H9 (cell line): ENCODE results near the gene BRCA2. TPM values are rescaled to one million over a fixed set of nuclear protein-coding genes. Genes with fewer than 3 reads are reported as not detected.

Experiments
- DNase-seq: peaks from one replicate; pipeline ENCODE4 v3.0.0-alpha.2; 2017
- H2AFZ ChIP-seq: one replicate; pipeline ENCODE4 v1.6.1; 2013; ENCODE audit warnings: mild to moderate bottlenecking, low read length, control low read depth, moderate library complexity
- H2AK5ac ChIP-seq: 2 replicates; pipeline ENCODE4 v1.6.1; 2013; ENCODE audit warnings: low read length, control low read depth, mixed read lengths; ENCODE audit not compliant: insufficient read length
- H2BK120ac ChIP-seq: one replicate; pipeline ENCODE4 v1.6.1; 2013; ENCODE audit warnings: low read depth, mild to moderate bottlenecking, low read length, control low read depth, inconsistent platforms; ENCODE audit not compliant: poor library complexity, severe bottlenecking
- H2BK12ac ChIP-seq: 2 replicates; pipeline ENCODE4 v1.6.1; 2013; ENCODE audit warnings: low read length, control low read depth, mixed read lengths, low read depth; ENCODE audit not compliant: insufficient read length
- H2BK15ac ChIP-seq: 2 replicates; pipeline ENCODE4 v1.6.1; 2013; ENCODE audit warnings: low read depth, low read length, control low read depth
- H2BK20ac ChIP-seq: one replicate; pipeline ENCODE4 v1.6.1; 2013; ENCODE audit warnings: low read depth, mild to moderate bottlenecking, low read length, control low read depth, inconsistent platforms; ENCODE audit not compliant: poor library complexity, severe bottlenecking
- H2BK5ac ChIP-seq: 2 replicates; pipeline ENCODE4 v1.6.1; 2013; ENCODE audit warnings: low read length, control low read depth, mixed read lengths; ENCODE audit not compliant: insufficient read length
- H3K14ac ChIP-seq: 2 replicates; pipeline ENCODE4 v1.6.1; 2013; ENCODE audit warnings: low read length, control low read depth; ENCODE audit not compliant: insufficient read depth
- H3K18ac ChIP-seq: 2 replicates; pipeline ENCODE4 v1.6.1; 2013; ENCODE audit warnings: low read depth, mild to moderate bottlenecking, mixed read lengths, low read length, control low read depth; ENCODE audit not compliant: insufficient read length
- H3K23ac ChIP-seq: 2 replicates; pipeline ENCODE4 v1.6.1; 2013; ENCODE audit warnings: low read length, control low read depth, mixed read lengths, low read depth; ENCODE audit not compliant: insufficient read length
- H3K23me2 ChIP-seq: 2 replicates; pipeline ENCODE4 v1.6.1; 2013; ENCODE audit warnings: low read depth, mild to moderate bottlenecking, mixed read lengths, low read length, control low read depth; ENCODE audit not compliant: insufficient read length, poor library complexity, severe bottlenecking
- H3K27ac ChIP-seq: 2 replicates; pipeline ENCODE4 v1.5.1; 2013; ENCODE audit warnings: low read length, control low read depth, mixed read lengths, low read depth; ENCODE audit not compliant: insufficient read length
- H3K27me3 ChIP-seq: 2 replicates; pipeline ENCODE4 v1.6.1; 2013; ENCODE audit warnings: low read length, control low read depth, inconsistent platforms; ENCODE audit not compliant: insufficient read depth
- H3K4ac ChIP-seq: 2 replicates; pipeline ENCODE4 v1.6.1; 2013; ENCODE audit warnings: low read depth, mild to moderate bottlenecking, control low read depth, inconsistent platforms, low read length, moderate library complexity
- H3K4me1 ChIP-seq: 2 replicates; pipeline ENCODE4 v1.6.1; 2013; ENCODE audit warnings: low read length, control low read depth, inconsistent platforms; ENCODE audit not compliant: insufficient read depth
- H3K4me2 ChIP-seq: 2 replicates; pipeline ENCODE4 v1.6.1; 2013; ENCODE audit warnings: low read length, control low read depth, mixed read lengths; ENCODE audit not compliant: insufficient read length, insufficient read depth
- H3K56ac ChIP-seq: 2 replicates; pipeline ENCODE4 v1.6.1; 2013; ENCODE audit warnings: low read depth, mild to moderate bottlenecking, mixed read lengths, low read length, control low read depth; ENCODE audit not compliant: insufficient read length
- H3K79me1 ChIP-seq: 2 replicates; pipeline ENCODE4 v1.6.1; 2013; ENCODE audit warnings: low read depth, mild to moderate bottlenecking, moderate library complexity, low read length, control low read depth, inconsistent platforms; ENCODE audit not compliant: insufficient read depth, poor library complexity, severe bottlenecking
- H3K79me2 ChIP-seq: 2 replicates; pipeline ENCODE4 v1.6.1; 2013; ENCODE audit warnings: low read length, control low read depth, inconsistent platforms; ENCODE audit not compliant: insufficient read depth
- H3K9ac ChIP-seq: 2 replicates; pipeline ENCODE4 v1.6.1; 2013; ENCODE audit warnings: low read length, control low read depth, mixed read lengths; ENCODE audit not compliant: insufficient read length; ENCODE audit errors: extremely low read depth
- H3K9me3 ChIP-seq: one replicate; pipeline ENCODE4 v1.6.1; 2013; ENCODE audit warnings: low read depth, low read length, inconsistent platforms; ENCODE audit not compliant: control insufficient read depth
- H3T11ph ChIP-seq: one replicate; pipeline ENCODE4 v1.6.1; 2013; ENCODE audit warnings: mild to moderate bottlenecking, low read length, control low read depth, inconsistent platforms
- H4K20me1 ChIP-seq: one replicate; pipeline ENCODE4 v1.6.1; 2013; ENCODE audit not compliant: control insufficient read depth, insufficient read length, insufficient read depth
- H4K5ac ChIP-seq: 2 replicates; pipeline ENCODE4 v1.6.1; 2013; ENCODE audit warnings: low read depth, mild to moderate bottlenecking, mixed read lengths, low read length, control low read depth; ENCODE audit not compliant: insufficient read length
- H4K8ac ChIP-seq: replicated peaks from 2 replicates; pipeline ENCODE4 v1.6.1; 2013; ENCODE audit warnings: low read length, control low read depth, mixed read lengths, low read depth; ENCODE audit not compliant: insufficient read length
- H4K91ac ChIP-seq: 2 replicates; pipeline ENCODE4 v1.6.1; 2013; ENCODE audit warnings: low read depth, mild to moderate bottlenecking, moderate library complexity, mixed read lengths, low read length, control low read depth; ENCODE audit not compliant: insufficient read length
- H3K27ac Mint-ChIP-seq, 3 experiments: 2 replicates in 2 of 3; 3 replicates in 1 of 3; pipeline ENCODE4 v1.8.0; 2020 to 2021; ENCODE audit warnings: mixed read lengths in 3 of 3, mild to moderate bottlenecking in 1 of 3, moderate library complexity in 1 of 3
- H3K27me3 Mint-ChIP-seq: 2 replicates; pipeline ENCODE4 v1.8.0; 2021; ENCODE audit warnings: low read depth, mild to moderate bottlenecking, moderate library complexity, mixed read lengths
- H3K36me3 Mint-ChIP-seq, 3 experiments: 2 replicates in 2 of 3; 3 replicates in 1 of 3; pipeline ENCODE4 v1.8.0; 2020 to 2021; ENCODE audit warnings: low read depth in 3 of 3, mixed read lengths in 3 of 3; ENCODE audit not compliant: insufficient read depth in 1 of 3
- H3K4me1 Mint-ChIP-seq, 2 experiments: 2 replicates each; pipeline ENCODE4 v1.8.0; 2020; ENCODE audit warnings: mixed read lengths in 2 of 2
- H3K4me3 Mint-ChIP-seq, 2 experiments: 2 replicates in 1 of 2; 3 replicates in 1 of 2; pipeline ENCODE4 v1.8.0; 2020 to 2021; ENCODE audit warnings: mild to moderate bottlenecking in 2 of 2, mixed read lengths in 2 of 2, moderate library complexity in 1 of 2
- H3K9me3 Mint-ChIP-seq, 2 experiments: 2 replicates in 1 of 2; 3 replicates in 1 of 2; pipeline ENCODE4 v1.8.0; 2020; ENCODE audit warnings: mild to moderate bottlenecking in 2 of 2, mixed read lengths in 2 of 2, moderate library complexity in 1 of 2
- WGBS: extraction: QIAGEN DNeasy Blood & Tissue Kit; methylation state at CpG from one replicate; pipeline ENCODE4 v1.1.7; 2013; ENCODE audit warnings: missing lambda C conversion rate, low lambda C conversion rate, mixed read lengths; ENCODE audit not compliant: insufficient read length; ENCODE audit errors: extremely low coverage; 5-methylcytosine and 5-hydroxymethylcytosine counted together
- total RNA-seq: library from RNA; stranded (reverse); gene quantifications from 2 replicates; pipeline ENCODE4 v1.2.1, GENCODE V29; 2021
- TF ChIP-seq, protein P1 (sequence below): fragments of 200-600 bp; sonication (generic); conservative IDR thresholded peaks from 3 replicates; pipeline ENCODE4 v1.8.0; 2021; ENCODE audit warnings: antibody characterized with exemption, mild to moderate bottlenecking

BRCA2 gene
- total RNA-seq, 1 experiment from 2014 or later = 17.0 TPM

DNA sequence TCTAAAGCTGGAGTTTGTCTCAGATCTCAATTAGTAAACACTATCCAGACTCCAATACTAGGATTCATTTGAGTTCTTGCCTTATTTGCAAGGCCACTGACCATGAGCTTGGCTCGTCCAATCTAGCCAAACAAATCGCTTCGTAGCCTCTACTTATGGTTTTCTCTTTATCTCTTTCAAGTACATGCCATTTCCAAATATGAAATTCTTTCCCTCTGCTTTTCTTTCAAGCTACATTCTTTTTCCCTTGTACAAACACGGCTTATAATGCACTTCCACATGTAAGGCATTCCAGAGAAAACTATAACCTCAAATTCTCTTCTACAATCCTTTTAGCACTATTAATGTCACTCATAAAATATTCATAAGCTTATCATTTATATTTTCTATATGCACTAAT is 123.6 kb downstream of the BRCA2 start:
- H3T11ph ChIP-seq = no peak overlapping the region

More for the DNA sequence above, 123.6 kb downstream of the BRCA2 start:
- no peak overlapping the region for H3K9ac ChIP-seq
- no peak overlapping the region for H2BK120ac ChIP-seq
- no peaks in the 10 kb centered on the region for H3K9me3 ChIP-seq
- H2AK5ac ChIP-seq = no peak overlapping the region
- no peak overlapping the region for H3K4me2 ChIP-seq
- no peaks in the 10 kb centered on the region for H4K20me1 ChIP-seq
- H2BK15ac ChIP-seq = no peak overlapping the region
- H3K23me2 ChIP-seq = no peaks in the 10 kb centered on the region
- H3K27ac ChIP-seq = no peak overlapping the region
- H3K27me3 Mint-ChIP-seq = no peaks in the 10 kb centered on the region
- H3K4me1 Mint-ChIP-seq = no peaks in the 10 kb centered on the region
- H3K27ac Mint-ChIP-seq = no peak overlapping the region
- H3K27me3 ChIP-seq = no peaks in the 10 kb centered on the region
- no peaks in the 10 kb centered on the region for H3K79me2 ChIP-seq
- no peaks in the 10 kb centered on the region for H3K4me1 ChIP-seq
- H3K4me3 Mint-ChIP-seq = no peak overlapping the region
- H3K56ac ChIP-seq = no peak overlapping the region
- no peak overlapping the region for H2BK12ac ChIP-seq
- no peak overlapping the region for H3K23ac ChIP-seq
- no peak overlapping the region for H4K5ac ChIP-seq
- TF ChIP-seq, protein P1, sequence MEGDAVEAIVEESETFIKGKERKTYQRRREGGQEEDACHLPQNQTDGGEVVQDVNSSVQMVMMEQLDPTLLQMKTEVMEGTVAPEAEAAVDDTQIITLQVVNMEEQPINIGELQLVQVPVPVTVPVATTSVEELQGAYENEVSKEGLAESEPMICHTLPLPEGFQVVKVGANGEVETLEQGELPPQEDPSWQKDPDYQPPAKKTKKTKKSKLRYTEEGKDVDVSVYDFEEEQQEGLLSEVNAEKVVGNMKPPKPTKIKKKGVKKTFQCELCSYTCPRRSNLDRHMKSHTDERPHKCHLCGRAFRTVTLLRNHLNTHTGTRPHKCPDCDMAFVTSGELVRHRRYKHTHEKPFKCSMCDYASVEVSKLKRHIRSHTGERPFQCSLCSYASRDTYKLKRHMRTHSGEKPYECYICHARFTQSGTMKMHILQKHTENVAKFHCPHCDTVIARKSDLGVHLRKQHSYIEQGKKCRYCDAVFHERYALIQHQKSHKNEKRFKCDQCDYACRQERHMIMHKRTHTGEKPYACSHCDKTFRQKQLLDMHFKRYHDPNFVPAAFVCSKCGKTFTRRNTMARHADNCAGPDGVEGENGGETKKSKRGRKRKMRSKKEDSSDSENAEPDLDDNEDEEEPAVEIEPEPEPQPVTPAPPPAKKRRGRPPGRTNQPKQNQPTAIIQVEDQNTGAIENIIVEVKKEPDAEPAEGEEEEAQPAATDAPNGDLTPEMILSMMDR = no peak
- H3K9me3 Mint-ChIP-seq = no peaks in the 10 kb centered on the region
- H4K8ac ChIP-seq = no peak overlapping the region
- no peak overlapping the region for H3K18ac ChIP-seq
- no peak overlapping the region for H2BK20ac ChIP-seq
- H3K79me1 ChIP-seq = no peaks in the 10 kb centered on the region
- no peak overlapping the region for H2AFZ ChIP-seq
- no peak overlapping the region for H4K91ac ChIP-seq
- H2BK5ac ChIP-seq = no peak overlapping the region
- no peak overlapping the region for H3K14ac ChIP-seq
- WGBS = no CpG with 5 or more reads among the region's 4 CpGs
- DNase-seq = no peak
- H3K4ac ChIP-seq = no peak overlapping the region
- H3K36me3 Mint-ChIP-seq = no peaks in the 10 kb centered on the region
